ENCODE data around the gene IFNA8.

DNA sequence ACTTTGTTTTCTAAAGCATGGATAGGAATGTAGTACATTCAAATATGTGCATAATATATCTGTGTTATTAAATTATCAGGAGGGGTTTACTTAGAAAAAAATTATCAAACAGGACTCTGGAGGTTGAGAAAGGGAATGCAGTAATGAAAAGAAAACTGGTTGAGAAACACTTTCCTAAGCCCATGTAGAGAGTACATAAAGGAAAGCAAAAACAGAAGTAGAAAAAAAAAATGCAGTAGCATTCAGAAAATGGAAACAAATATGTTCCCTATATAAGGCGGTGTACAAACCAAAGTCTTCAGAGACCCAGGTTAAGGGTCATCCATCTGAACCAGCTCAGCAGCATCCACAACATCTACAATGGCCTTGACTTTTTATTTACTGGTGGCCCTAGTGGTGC lies at the start of gene IFNA8:
- TF ChIP-seq, protein P1, sequence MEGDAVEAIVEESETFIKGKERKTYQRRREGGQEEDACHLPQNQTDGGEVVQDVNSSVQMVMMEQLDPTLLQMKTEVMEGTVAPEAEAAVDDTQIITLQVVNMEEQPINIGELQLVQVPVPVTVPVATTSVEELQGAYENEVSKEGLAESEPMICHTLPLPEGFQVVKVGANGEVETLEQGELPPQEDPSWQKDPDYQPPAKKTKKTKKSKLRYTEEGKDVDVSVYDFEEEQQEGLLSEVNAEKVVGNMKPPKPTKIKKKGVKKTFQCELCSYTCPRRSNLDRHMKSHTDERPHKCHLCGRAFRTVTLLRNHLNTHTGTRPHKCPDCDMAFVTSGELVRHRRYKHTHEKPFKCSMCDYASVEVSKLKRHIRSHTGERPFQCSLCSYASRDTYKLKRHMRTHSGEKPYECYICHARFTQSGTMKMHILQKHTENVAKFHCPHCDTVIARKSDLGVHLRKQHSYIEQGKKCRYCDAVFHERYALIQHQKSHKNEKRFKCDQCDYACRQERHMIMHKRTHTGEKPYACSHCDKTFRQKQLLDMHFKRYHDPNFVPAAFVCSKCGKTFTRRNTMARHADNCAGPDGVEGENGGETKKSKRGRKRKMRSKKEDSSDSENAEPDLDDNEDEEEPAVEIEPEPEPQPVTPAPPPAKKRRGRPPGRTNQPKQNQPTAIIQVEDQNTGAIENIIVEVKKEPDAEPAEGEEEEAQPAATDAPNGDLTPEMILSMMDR (IDR thresholded peaks at IDR 0.05): no peak
- TF ChIP-seq POLR2AphosphoS5 (IDR thresholded peaks at IDR 0.05; ENCODE audit: insufficient read depth in 1 of 2, low read depth in 1 of 2) (no peak), POLR2A (IDR thresholded peaks at IDR 0.05) (no peak)

All from vagina (tissue), 2 donors.